Measurements from ENCODE around the gene ERMARD. TPM values are rescaled to one million over a fixed set of nuclear protein-coding genes. Genes with fewer than 3 reads are reported as not detected.

Gene ERMARD
- total and polyA plus RNA-seq, 2 donors (not counting 3 experiments of a cell fraction or from before 2014, with no cell fraction given) = 23.8 to 36.4 TPM

- H3K27ac ChIP-seq (ENCODE audit: insufficient read depth, low read depth, low read length) = no peak overlapping the region
- H3K9me3 ChIP-seq (replicated peaks; ENCODE audit: control insufficient read depth, insufficient read depth, low read length) = no peaks in the 10 kb centered on the region
- H3K4me1 ChIP-seq (ENCODE audit: control insufficient read depth, extremely low read depth, insufficient read depth, low read length) = no peaks in the 10 kb centered on the region
- intact Hi-C loops (cut with micrococcal nuclease) = no loop called here
- no peak overlapping the region for H3K4me3 ChIP-seq (replicated peaks in 1 of 3; ENCODE audit: insufficient read depth in 1 of 3, low read depth in 1 of 3, low read length in 3 of 3)
- no TSS peak for BruUV-seq (replicated peaks)
- ChIA-PET POLR2A (no interaction called here), CTCF (no interaction called here)
- dilution Hi-C loops (cut with MboI; ENCODE audit: extremely low pct_ligation_motif_present, low sequenced_read_pairs) = no loop called here
- H4K20me1 ChIP-seq (replicated peaks; ENCODE audit: control insufficient read depth, extremely low read depth, insufficient read depth, low read length) = no peaks in the 10 kb centered on the region
- DNase-seq (ENCODE audit: low read depth, low spot score) (no peak), FAIRE-seq (no peak)
- no peak overlapping the region for H3K4me2 ChIP-seq (ENCODE audit: insufficient read depth, low read length)
- no peaks in the 10 kb centered on the region for H3K9me1 ChIP-seq (replicated peaks; ENCODE audit: control insufficient read depth, extremely low read depth, insufficient read depth, low read length)
- no peak overlapping the region for H3K9ac ChIP-seq (replicated peaks; ENCODE audit: extremely low read depth, insufficient read depth, low read length)
- H2AFZ ChIP-seq (ENCODE audit: low read depth, low read length) = no peak overlapping the region
- H3K27me3 ChIP-seq (ENCODE audit: control insufficient read depth in 2 of 2, insufficient read depth in 2 of 2, low read length in 2 of 2) = no peaks in the 10 kb centered on the region
- no peaks in the 10 kb centered on the region for H3K79me2 ChIP-seq (ENCODE audit: control insufficient read depth, insufficient read depth, low read length)
- H3K36me3 ChIP-seq (ENCODE audit: control insufficient read depth in 2 of 2, extremely low read depth in 1 of 2, insufficient read depth in 2 of 2, low read length in 2 of 2) = peaks cover 0 to 13% of the 10 kb centered on the region in 2 experiments
- TF ChIP-seq EZH2 (IDR thresholded peaks at IDR 0.05; ENCODE audit: borderline replicate concordance, low read depth, low read length, severe bottlenecking) (no peak), MAX (IDR thresholded peaks at IDR 0.05; ENCODE audit: insufficient read depth, insufficient read length) (no peak), MYC (IDR thresholded peaks at IDR 0.05; ENCODE audit: low read depth, low read length) (no peak), GATA2 (IDR thresholded peaks at IDR 0.05; ENCODE audit: insufficient read depth, insufficient read length, low read depth, low read length) (no peak), FOS (IDR thresholded peaks at IDR 0.05; ENCODE audit: borderline replicate concordance, insufficient read depth, low read length) (no peak), JUN (IDR thresholded peaks at IDR 0.05; ENCODE audit: borderline replicate concordance, insufficient read depth, insufficient read length, low read depth) (no peak), POLR2A (IDR thresholded peaks at IDR 0.05; ENCODE audit: low read depth, low read length) (no peak), POLR2AphosphoS5 (IDR thresholded peaks at IDR 0.05; ENCODE audit: insufficient read depth, low read depth, low read length) (no peak)
- TF ChIP-seq, protein P1, sequence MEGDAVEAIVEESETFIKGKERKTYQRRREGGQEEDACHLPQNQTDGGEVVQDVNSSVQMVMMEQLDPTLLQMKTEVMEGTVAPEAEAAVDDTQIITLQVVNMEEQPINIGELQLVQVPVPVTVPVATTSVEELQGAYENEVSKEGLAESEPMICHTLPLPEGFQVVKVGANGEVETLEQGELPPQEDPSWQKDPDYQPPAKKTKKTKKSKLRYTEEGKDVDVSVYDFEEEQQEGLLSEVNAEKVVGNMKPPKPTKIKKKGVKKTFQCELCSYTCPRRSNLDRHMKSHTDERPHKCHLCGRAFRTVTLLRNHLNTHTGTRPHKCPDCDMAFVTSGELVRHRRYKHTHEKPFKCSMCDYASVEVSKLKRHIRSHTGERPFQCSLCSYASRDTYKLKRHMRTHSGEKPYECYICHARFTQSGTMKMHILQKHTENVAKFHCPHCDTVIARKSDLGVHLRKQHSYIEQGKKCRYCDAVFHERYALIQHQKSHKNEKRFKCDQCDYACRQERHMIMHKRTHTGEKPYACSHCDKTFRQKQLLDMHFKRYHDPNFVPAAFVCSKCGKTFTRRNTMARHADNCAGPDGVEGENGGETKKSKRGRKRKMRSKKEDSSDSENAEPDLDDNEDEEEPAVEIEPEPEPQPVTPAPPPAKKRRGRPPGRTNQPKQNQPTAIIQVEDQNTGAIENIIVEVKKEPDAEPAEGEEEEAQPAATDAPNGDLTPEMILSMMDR (IDR thresholded peaks at IDR 0.05; ENCODE audit: extremely low read depth in 1 of 2, insufficient read depth in 1 of 2, low read depth in 1 of 2, low read length in 2 of 2) = no peak
Observed at GRCh38 chr6:169775321-169775720, 23.9 kb downstream of the ERMARD start.

All from endothelial cell of umbilical vein (primary cell).